Activated T-cell treated with anti-CD3 and anti-CD28 coated beads for 48 hours (primary cell): ENCODE measurements around the gene PSAT1.

Source experiments
- DNase-seq: peaks from one replicate; pipeline ENCODE4 v3.0.0-alpha.2; 2020; ENCODE audit warnings: low read depth

Gene PSAT1

DNA sequence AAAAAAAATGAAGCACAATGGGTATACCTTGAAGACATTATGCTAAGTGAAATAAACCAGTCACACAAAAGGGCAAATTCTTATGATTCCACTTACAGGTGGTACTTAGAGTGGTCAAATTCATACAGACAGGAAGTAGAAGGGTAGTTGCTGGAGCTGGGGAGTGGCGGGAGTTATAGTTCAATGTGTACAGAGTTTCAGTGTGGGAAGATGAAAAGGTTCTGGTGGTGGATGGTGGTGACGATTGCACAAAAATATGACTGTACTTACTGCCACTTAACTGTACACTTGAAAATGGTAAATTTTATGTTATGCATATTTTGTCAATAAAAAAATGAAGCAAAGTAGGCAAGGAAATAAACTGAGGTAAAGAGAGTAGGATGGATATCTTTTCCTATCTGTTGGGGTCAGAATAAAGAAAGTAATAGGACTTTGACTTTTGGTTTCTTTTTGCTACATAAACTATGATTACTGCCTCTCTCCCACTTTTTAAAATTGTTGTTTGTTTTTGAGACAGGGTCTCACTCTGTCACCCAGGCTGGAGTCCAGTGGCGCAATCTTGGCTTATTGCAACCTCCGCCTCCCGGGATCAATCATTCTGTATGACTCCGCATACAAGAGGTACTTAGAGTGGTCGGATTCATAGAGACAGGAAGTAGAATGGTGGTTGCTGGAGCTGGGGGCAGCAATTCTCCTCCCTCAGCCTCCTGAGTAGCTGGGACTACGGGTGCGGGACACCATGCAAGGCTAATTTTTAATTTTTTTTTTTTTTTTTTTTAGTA is 4.0 kb upstream of the PSAT1 start:
- no peak for DNase-seq

DNA sequence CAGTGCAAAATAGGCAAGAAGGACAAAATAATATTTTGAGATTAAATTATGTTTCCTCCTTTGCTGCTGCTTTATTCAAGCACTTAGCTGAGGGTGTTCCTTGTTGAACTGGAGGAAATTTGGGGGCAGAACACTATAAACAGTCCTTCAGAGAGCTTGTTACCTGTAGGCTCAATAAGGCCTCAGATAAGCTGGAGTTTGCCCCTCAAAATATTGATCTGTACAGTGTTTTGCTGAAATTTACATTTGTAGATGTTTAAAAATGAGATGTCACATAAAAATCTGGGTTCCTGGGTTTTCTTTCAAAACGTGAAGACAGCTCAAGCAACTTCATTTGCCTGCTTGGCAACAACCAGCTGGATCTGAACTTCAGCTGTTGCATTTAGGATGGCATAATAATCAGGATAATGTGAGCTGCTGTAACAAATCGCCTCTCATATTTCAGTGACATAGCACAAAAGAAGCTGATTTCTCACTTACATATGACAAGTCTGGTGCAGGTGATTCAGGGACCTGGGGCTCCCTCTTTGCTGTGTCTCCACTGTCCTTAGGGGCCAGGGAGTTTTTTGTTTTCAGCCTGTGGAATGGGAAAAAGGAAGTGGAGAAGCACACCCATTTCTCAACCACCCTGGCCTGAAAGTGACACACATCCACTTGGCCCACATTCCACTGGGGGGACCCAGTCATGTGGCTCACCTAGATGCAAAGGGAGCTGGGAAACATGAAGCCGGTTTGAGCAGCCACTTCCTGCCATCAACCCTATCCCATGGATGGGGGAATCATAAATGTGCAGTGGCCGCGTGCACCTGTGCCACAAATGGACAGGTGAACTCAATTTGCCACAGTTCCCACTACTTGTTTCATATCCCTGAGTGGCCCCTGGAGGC is 2.4 kb upstream of the PSAT1 start:
- DNase-seq: no peak

DNA sequence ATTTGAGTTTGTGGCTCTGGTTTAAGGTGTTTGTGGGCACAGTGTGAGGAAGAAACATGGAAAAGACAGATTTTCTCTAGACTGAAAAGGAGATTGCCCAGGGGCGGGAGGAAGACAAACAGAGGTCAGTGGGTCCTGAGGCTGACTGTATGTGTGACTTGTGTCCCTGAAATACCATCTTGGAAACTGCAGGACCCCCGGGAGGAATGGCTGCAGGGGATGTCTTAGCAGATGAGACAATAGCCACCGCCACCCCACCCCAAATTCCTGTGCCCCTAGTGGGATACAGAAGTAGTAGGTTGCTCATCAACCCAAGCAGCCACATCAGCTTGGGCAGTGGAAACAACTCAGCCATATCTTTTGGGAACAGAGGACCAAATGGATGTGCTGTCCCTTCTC is 1.7 kb upstream of the PSAT1 start:
- DNase-seq: no peak

DNA sequence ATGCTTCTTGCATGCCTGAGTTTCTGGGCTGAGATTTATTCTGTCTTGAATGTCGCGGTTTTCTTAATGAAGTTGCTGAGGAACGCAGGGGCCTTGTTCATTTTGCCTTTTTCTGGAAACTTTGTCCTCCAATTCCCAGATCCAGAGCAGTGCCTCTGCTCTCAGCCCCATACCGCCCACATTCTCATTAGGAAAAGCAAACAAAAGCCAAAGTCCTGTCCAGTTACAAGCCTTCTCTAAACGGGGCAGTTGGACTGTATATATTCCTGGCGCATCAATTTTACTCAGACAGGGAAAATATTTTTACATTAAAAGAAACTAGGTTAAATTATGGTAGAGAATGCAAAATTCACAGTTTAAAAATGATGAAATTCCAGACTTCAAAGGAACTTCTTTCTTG is 1.2 kb upstream of the PSAT1 start:
- DNase-seq: no peak

DNA sequence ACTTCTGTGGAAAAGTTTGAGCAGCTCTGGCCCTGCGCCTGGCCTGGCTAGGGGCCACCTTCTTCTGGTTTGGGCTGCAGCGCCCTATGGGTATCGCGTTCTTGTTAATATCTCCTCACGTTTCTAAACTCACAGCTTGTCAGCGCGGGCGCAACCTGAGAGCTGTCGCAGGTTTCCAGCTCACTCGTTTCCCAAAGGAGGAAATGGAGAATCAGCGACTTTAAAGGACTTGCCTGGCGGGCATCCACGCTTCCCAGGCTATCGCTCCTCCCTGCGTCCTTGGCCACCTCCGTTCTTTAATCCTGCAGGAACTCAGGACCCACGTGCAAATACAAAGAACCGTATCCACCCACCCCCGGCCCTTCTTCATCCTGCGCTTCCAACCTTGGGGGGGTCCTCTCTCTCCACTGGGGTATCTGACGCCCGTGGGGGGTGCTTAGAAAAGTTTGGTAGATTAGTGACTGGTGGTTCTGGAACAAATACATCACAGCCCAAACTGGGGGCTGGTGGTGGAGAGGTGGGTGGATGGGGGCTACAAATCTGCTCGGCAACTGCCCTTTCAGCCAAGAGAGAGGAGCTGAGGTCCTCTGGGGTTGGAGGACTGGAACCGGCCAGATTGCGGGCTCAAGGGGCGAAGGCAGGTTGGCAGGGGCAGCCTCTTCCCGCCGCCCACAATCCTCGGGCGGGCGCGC is 578 bp upstream of the PSAT1 start:
- peak; percentile 18 for DNase-seq

DNA sequence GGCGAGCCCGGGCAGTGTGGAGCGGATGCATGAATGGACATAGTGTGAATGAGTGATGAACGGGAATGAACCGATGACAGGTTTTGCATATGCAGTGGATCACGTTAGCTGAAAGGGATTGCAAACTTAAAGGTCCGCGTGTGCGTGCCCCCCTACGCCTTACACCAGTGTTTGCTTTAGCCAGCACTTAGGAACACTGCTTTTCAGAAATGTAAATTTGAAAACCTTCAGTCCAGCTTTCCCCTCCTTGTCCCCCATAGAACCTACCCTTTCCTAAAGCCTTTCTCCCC is 692 bp downstream of the PSAT1 start:
- no peak for DNase-seq

DNA sequence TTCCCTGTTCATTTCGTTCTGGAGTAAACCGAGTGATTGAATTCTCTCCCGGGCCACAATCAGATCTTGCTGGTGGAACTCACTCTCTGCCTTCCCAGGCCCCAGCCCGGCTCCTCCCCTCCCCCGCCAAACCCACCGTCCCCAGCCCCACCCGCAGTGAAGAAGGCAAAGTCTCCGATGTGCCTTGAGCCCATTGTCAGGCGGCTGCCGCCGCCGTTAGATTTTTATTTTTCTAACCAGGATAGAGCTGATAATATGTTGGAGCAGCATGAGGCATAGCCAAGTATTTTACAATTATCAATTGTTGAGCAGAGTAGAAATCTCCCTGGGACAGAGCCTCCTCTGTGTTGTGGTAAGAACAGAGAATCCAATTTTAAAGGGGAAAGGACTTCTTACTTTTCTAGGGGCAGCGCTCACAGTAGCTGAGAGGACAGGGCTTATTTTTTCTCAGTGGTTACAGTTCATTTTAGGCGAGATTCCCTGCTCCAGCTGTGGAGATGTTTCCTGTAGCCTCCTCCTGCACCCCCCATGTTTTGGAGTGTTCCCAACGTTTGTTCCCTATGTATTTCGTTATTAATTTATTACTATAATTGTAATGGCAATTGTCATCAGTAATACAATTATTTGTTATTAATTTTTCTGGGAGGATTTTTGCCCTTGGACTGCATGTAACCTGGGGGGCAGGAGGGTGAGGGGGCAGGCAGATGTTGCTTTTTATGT is 1.3 kb downstream of the PSAT1 start:
- DNase-seq: no peak

DNA sequence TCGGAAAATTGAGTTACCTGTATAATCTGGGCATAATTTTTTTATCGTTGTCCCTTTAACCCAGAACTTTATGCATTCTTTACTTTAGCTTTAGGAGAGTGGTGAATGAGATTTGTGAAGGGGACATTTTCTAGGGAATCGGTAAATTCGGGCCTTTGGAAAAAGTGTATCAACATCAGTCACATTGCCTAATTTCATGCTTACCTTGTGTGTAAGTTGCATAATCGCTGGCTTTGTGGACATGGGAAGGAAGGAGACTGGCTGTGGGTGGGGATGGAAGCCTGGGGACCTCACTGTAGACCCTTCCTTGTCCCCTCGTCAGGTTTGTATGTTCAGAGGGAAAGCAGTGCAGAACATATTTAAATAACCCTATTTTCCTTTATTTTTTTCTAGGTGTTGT is 3.3 kb downstream of the PSAT1 start:
- DNase-seq: no peak

DNA sequence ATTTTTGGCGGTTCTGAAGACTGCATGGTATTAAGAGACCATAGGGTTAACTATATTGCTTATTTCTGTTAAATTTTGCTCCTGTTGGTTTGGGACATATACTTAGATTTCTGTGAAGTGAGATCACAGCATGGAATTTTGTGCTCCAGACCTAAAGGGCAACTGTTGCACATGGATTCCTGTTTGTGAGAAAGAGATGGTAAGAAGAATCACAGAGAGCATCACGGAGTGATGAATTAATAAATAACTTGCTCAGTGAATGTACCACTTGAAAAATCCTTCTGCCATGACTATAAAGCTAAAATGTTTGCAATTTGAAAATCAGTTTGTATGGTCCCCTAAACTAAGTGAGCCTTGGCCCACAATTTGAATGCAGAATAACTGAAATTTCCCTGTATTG is 4.5 kb downstream of the PSAT1 start:
- DNase-seq: no peak

DNA sequence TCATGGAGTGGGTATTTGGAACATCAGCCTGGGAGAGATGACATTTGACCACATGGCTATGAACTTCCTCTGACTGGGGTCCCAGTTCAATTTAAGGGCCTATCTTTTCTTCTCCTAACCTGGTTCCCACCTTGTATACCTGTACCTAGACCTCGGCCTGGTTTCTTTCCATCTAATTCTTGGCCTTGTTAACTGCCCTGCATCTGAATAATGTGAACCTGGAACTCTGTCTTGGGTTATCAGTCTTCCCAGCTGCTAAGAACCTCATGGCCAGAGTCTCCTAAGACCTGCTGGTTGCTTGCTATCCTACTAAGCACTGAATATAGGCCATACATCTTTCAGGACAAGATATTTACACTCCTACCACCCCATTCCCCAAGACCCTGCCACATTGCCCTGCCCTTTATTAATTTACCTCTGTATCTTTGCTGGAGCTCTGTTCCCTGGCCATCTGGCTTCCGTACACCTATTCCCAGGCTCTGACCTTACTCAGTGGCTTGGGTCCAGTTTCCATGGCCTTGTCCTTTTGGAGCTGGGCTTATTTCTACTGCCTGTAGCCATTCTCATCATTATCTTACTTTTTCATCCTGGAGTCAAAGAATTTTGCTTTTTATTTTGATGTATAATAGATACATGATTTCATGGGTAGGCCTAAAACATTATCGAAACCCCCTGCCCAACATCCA is 6.6 kb downstream of the PSAT1 start:
- DNase-seq: no peak

DNA sequence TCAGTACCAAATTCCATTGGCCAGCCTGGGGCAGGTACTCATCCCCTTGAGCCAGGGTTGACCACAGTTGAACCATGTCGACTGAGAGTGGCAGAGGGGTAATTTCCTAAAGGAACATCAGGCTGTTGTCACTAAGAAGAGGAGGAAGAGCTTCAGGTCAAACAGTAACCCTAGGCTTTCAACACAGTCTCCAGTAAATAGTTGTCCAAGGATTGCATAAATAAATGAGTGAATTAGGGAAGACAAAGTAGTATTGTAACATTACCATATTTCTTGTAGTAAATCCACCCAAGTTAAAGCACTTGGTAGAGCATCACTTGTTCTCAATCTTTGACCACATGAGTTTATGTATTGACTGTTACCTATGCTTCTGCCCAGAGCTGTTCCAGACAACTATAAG is 7.4 kb downstream of the PSAT1 start:
- DNase-seq: no peak

DNA sequence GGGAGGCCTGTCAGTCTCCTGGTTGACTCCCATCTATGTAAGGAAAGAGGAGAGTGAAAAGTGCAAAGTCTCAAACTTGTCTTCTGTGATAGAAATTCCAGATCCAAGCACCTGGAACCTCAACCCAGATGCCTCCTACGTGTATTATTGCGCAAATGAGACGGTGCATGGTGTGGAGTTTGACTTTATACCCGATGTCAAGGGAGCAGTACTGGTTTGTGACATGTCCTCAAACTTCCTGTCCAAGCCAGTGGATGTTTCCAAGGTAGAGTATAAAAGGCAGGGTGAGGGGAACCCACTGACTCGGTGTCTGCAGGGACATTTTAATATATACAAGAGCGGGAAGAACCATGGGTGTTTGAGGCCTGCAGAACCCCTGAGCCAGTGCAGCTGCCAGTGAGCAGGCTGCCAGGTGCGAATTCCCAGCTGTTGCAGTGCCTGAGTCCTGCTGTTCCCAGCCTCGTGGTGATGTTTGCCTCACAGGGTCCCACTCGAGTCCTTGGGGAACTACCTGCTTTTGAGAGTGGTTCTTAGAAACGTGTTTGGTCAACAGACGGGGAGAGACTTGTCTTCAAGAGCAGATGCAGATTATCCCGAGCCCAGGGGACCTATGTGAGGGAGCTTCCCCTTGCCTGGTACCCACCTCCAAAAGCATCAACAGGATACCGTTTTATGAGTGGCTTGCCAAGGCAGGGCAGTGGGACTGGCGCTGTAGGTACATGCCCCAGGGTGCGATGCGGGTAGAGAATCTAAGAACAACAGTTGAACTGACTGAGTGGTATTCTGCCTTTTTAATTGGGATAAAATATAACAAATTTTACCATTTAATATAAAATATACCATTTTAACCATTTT is 9.5 kb downstream of the PSAT1 start:
- DNase-seq: no peak

DNA sequence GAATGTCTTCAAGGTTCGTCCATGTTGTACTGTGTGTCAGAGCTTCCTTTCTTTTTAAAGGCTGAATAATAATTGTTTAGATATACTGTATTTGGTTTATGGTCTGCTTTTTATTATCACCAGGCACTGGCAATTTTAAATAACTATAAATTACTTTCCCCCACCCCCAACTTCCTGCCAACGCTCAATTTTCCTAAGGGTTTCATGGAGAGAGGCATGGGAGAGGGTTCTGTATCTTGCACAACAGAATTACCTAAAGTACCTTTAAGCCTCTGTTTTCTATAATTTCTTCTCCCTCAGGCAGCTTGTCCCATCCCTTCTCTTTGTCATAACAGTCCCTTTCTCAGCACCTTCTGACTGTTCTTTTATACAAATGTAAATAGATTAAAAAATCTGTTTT is 10.4 kb downstream of the PSAT1 start:
- DNase-seq: no peak

DNA sequence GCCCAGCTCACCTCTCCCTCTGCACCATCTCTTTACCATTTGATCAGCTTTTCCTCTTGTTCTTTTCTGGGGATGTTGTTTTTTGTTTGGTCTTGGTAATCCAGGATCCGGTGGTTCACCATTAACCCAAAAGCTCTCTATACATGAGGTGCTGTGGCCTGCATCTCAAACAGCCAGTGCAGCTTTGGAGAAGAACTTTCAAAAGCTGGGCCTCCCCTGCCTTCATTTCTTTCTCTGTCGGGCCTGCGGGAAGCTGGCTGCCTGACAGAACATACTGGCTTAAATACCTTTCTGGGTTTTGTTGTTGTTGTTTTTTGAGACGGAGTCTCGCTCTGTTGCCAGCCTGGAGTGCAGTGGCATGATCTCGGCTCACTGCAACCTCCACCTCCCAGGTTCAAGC is 12.1 kb downstream of the PSAT1 start:
- DNase-seq: no peak

DNA sequence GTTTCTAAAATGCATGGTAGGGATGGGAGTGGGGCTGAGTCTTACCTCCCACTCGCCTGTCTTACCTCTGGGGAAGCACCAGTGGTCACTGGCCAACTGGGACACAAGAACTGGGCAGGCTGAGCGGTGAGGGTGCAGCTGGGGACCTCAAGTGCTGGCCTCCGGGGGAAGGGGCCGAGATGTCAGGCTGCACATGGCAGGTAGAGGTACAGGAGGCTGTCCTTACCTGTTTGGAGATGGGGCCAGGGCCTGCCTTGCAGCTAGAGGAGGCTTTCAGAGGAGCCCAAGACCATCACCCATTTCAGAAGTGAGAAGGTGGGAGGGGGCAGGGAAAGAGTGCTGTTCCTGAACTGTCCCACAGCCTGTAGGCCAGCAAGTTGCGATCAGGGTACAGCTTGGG is 14.2 kb downstream of the PSAT1 start:
- DNase-seq: no peak

DNA sequence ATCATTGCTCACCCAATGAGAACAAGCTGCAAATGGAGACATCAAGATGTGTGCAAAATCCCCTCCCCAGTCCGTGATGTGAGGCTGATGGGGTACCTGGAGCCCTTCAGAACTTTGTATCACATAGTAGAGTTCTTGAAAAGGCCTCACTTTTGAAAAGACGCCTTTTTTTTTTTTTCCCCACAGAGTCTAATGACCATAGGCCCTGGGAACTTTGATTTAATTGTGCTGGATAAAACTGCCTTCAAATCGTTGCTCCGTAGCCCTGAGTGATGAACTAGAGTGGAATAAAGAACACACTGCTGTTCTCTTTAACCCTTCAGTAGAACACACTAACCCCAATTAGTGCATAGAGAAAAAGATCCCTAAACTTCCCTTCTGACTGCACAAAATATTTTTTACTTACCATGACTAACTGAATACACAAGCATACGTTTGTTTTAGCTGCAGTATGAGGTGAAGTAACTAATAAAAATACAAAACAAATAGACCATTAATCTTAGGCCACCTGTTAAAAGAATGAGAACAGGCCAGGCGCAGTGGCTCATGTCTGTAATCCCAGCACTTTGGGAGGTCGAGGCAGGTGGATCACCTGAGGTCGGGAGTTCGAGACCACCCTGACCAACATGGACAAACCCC is 15.1 kb downstream of the PSAT1 start:
- DNase-seq: no peak

DNA sequence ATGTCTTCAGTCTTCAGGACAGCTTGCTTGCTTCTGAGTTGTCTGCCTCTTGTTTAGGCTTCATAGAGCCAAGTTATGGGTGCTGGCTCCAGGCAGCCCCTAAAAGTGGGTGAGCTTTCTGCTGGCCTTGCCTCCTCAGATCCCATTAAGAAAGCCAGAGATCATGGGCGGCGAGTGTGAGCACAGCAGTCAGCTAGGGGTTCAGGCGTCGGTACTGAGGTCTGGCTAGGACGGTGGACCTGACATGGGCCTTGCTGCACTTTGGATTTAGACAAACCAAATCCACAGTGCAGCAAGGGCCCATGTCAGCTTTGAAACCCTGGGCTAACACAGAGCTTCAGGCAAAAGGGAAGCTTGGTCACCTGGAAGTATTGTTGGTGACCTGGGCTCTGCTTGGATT is 17.6 kb downstream of the PSAT1 start:
- DNase-seq: no peak

DNA sequence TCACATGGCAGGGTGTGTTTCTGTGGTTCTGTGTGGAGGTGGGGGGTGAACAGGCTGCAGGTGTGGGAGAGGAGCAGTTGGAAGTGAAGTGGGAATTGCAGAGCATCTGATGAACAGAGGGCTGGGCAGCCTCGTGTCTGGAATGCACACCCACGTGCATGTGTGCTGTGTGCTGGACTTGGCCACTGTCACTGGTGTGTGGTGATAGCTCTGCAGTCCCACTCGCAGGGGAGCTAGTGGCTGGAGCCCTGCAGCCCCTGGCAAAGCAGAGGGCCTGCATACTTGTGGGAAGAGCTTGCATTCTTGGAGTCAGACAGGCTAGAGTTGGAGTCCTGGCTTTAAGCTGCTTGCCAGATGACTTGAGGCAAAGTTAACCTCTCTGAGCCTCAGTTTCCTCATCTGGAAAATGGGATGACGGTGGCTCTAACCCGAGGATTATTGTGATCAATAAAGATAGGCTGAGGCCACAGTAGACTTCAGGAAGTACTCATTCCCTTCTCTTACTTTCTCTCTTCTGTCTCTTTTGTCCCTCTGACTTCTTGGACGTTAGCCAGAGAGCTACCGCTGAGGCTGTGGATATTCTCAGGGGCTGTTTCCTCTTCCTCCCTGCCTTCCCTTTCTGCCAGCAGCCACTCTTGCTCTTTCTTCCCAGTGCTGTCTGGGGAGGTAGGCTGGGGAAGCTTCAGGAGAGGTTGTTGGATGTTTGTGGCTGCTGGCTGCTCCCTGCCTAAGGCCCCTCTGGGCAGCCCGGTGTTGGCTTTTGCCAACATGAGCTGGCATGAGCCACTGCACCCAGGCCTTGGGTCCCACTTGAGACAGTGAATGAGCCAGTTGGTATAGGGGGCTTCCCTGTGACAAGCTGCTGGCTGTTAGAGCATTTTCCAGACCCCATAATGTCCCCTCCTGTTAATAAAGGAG is 18.3 kb downstream of the PSAT1 start:
- DNase-seq: no peak

DNA sequence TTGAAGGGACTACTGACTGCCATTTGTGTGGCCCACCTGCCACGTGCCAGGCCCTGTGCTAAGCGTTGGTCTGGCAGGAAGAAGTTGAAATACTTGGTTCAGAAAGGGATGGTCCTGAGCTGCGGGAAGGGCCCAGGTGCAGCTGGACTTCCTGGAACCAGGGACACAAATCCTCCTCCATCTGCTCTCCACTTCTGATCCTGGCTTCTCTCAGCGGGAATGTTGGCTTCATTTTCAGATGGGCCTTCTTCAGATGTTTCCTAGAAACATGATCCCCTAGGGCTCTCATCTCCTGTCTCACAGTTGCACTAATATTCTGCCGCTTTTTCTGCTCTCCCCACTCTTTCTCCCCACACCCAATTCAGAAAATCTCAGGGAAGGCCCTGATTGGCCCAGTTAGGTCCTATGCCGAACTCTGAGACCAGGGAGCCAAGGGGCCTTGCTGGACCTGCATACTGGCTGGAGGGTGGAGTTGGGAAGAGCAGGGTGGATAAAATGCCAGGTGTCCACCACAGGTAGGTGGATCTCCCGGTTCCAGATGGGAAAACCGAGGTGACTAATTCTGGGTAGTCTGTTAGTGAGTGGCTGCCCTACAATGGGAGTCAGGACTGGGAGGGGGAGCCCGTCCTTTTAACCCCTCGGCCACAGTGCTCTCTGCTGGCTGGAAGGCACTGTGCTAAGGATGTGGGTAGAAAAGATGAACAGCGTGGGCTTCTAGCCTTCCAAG is 19.4 kb downstream of the PSAT1 start:
- DNase-seq: no peak
